ENCODE results near the gene POLA1.

The POLA1 gene

DNA sequence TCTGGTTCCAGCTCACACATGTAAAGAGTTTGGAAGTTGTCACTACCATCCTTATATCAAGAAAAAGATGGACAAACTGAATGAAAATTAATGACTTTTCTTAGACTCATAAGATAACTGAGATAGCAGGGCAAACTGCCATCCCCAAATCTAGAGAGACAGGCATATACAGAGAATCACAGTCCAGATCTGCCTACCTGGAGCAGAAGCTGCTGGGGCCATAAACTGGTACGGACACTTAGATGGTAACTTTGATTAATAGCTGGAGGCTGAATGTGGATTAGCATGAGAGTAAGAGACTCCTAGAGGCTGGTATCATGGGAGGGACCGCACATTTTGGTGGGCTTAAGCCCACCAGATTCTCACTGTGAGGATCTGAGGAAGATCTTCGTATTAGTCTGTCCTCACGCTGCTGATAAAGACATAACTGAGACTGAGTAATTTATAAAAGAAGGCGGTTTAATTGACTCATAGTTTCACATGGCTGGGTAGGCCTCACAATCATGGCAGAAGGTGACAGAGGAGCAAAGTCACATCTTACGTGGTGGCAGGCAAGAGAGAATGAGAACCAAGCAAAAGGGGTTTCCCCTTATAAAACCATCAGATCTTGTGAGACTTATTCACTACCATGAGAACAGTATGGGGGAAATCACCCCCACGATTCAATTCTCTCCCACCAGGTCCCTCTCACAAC, 10.8 kb upstream of the POLA1 start:
- DNase-seq: no peak
- H3K4me3 ChIP-seq (ENCODE audit: low read depth, low read length): no peak overlapping the region
- TF ChIP-seq, protein P1, sequence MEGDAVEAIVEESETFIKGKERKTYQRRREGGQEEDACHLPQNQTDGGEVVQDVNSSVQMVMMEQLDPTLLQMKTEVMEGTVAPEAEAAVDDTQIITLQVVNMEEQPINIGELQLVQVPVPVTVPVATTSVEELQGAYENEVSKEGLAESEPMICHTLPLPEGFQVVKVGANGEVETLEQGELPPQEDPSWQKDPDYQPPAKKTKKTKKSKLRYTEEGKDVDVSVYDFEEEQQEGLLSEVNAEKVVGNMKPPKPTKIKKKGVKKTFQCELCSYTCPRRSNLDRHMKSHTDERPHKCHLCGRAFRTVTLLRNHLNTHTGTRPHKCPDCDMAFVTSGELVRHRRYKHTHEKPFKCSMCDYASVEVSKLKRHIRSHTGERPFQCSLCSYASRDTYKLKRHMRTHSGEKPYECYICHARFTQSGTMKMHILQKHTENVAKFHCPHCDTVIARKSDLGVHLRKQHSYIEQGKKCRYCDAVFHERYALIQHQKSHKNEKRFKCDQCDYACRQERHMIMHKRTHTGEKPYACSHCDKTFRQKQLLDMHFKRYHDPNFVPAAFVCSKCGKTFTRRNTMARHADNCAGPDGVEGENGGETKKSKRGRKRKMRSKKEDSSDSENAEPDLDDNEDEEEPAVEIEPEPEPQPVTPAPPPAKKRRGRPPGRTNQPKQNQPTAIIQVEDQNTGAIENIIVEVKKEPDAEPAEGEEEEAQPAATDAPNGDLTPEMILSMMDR (IDR thresholded peaks at IDR 0.05; ENCODE audit: low read depth, low read length): no peak

DNA sequence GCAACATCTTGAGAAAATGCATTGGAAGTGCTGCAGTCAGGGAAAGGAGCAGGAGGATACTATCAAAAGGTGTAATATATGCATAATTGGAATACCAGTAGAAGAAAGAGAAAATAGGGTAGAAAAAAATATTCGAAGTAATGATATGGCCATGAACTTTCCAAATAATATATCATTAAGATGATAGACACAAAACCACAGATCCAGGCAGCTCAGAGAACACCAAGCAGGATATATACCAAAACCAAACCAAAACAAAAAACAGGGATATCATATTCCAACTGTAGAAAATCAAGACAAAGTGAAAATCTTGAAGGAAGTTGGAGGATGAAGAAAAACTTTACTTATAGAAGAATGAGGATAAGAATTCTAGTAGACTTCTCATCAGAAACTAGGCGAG, 9.7 kb upstream of the POLA1 start:
- DNase-seq: no peak
- TF ChIP-seq, protein P1 (IDR thresholded peaks at IDR 0.05; ENCODE audit: low read depth, low read length): no peak
- H3K4me3 ChIP-seq (ENCODE audit: low read depth, low read length): no peak overlapping the region
- H3K4me1 ChIP-seq: no peaks in the 10 kb centered on the region
- no peaks in the 10 kb centered on the region for H3K36me3 ChIP-seq
- H3K9me3 ChIP-seq: no peaks in the 10 kb centered on the region
- no peaks in the 10 kb centered on the region for H3K27me3 ChIP-seq

More for the DNA sequence above, 10.8 kb upstream of the POLA1 start:
- no peaks in the 10 kb centered on the region for H3K27me3 ChIP-seq
- H3K4me1 ChIP-seq: no peaks in the 10 kb centered on the region
- no peaks in the 10 kb centered on the region for H3K9me3 ChIP-seq
- no peaks in the 10 kb centered on the region for H3K36me3 ChIP-seq

DNA sequence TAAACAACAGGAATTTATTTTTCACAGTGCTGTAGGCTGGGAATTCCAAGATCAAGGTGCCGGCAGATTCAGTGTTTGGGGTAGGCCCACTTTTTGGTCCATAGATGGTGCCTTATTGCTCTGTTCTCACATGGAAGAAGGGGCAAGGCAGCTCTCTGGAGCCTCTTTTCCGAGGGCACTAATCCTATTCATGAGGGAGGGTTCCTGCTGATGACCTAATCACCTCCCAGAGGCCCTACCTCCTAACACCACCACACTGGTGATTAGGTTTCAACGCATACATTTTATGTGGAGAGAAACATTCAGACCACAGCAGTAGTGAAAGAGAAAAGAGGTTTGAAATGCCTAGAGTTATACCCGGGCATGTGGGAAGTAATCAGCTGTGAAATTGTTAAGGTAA, 1.4 kb upstream of the POLA1 start:
- TF ChIP-seq, protein P1 (IDR thresholded peaks at IDR 0.05; ENCODE audit: low read depth, low read length): no peak
- Histone ChIP-seq H3K27me3 (no peaks in the 10 kb centered on the region), H3K9me3 (no peaks in the 10 kb centered on the region), H3K4me3 (ENCODE audit: low read depth, low read length) (no peak overlapping the region), H3K4me1 (no peaks in the 10 kb centered on the region; the same call in 1 of the 2 replicates), H3K36me3 (no peaks in the 10 kb centered on the region)
- DNase-seq: no peak

DNA sequence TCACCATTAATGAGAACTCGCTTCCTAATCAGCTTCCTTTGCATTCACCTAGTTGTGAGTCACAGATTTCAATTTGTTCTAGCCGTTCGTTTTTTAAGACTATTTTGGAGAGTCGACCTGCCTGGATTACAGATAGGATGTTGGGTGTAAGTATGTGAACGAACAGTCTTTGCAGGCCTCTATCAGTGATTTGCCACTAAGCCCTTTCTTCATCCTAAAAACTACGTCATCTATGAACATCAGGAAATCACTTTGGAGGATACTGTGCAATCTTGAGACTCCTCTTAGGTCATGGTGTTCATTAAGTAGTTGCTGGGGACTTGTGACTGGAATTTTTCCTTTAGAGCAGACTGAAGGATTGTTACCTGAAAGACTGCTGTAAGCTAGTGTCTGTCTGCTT, 1.1 kb downstream of the POLA1 start:
- no peaks in the 10 kb centered on the region for H3K27me3 ChIP-seq
- no peaks in the 10 kb centered on the region for H3K9me3 ChIP-seq
- H3K4me3 ChIP-seq (ENCODE audit: low read depth, low read length): peak overlapping the region; percentile 85
- peaks cover 2% of the 10 kb centered on the region; the same call in 1 of the 2 replicates for H3K36me3 ChIP-seq
- no peaks in the 10 kb centered on the region; the same call in 1 of the 2 replicates for H3K4me1 ChIP-seq
- DNase-seq: no peak
- TF ChIP-seq, protein P1 (IDR thresholded peaks at IDR 0.05; ENCODE audit: low read depth, low read length): no peak

DNA sequence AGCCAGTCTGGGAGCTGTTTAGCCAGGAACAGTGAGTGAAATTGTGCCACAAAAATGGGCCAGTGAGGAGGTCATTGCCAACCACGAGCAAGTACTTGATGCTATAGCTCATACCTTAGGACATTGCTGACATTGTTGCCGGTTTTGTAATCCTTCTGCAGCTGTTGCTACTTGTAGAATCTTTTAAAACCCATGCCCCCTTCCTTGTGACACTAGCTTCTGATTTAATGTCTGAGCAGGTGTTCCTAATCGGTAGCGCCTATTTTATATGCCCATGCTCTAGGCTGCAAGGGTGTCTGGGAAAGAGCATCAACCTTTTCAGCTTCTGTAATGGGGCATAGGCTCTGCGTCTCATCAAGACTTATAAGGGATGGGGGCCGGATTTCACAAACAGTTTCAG, 2.6 kb downstream of the POLA1 start:
- no peaks in the 10 kb centered on the region for H3K9me3 ChIP-seq
- H3K4me1 ChIP-seq: no peaks in the 10 kb centered on the region; the same call in 1 of the 2 replicates
- H3K4me3 ChIP-seq (ENCODE audit: low read depth, low read length): no peak overlapping the region
- TF ChIP-seq, protein P1 (IDR thresholded peaks at IDR 0.05; ENCODE audit: low read depth, low read length): no peak
- no peak for DNase-seq
- H3K27me3 ChIP-seq: no peaks in the 10 kb centered on the region
- H3K36me3 ChIP-seq: peaks cover 5% of the 10 kb centered on the region; the same call in 1 of the 2 replicates

DNA sequence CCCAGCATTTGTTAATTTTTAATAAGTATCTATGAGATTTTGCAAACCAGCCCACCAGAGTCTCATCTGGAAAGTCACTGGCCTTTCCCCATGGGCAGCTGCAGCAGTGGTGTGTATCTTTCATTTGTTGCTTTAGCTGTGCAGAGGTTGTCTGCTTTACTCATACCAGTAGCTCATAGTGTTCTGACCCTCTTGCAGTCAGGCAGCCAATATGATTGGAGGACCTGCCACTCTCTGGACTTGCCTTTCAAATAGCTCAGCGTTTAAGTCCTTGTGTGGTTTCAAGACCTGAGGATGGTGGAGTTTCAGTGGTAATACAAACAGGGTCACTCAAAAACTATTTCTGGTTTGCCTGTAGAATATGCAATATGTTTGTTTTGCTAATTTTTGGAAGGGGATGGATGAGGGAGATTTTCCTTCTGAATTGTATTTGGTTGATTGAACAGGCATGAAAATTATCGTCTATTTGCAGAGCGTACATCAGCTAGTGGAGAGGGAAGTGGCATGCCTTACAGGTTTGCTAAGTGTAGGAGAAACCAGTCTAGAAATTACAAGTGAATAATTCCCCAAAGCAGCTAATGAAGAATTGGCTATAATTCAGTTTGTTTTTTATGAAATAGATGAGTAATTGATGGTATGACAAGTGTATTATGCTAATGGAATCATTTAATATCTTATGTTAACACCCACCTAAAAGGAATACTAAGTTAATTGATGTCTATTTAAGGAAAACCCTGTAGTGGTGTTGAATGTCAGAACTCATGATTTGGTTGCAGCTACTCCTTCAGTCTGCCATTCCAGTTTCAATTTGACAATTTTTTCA, 8.9 kb downstream of the POLA1 start:
- Histone ChIP-seq H3K4me3 (ENCODE audit: low read depth, low read length) (no peak overlapping the region), H3K4me1 (no peaks in the 10 kb centered on the region), H3K27me3 (no peaks in the 10 kb centered on the region), H3K9me3 (no peaks in the 10 kb centered on the region), H3K36me3 (peaks cover 13% of the 10 kb centered on the region)
- no peak for DNase-seq
- TF ChIP-seq, protein P1 (IDR thresholded peaks at IDR 0.05; ENCODE audit: low read depth, low read length): no peak

Measured in BE2C (cell line).